ENCODE measurements around the gene GARIN5B. TPM values are rescaled to one million over a fixed set of nuclear protein-coding genes. Genes with fewer than 3 reads are reported as not detected.

GARIN5B gene
- total and polyA plus RNA-seq, 2 of the 4 experiments (the other 2 are of a cell fraction): not detected

- Histone ChIP-seq H2BK15ac (ENCODE audit: low read depth, low read length) (no peak overlapping the region), H2AFZ (replicated peaks; ENCODE audit: low read length, poor library complexity) (no peak overlapping the region), H3K14ac (replicated peaks; ENCODE audit: low read depth, low read length) (no peak overlapping the region), H3K4me2 (ENCODE audit: low read depth, low read length) (no peak overlapping the region), H3K9ac (ENCODE audit: low read depth, low read length) (no peak overlapping the region), H2BK20ac (ENCODE audit: low read depth, low read length) (no peak overlapping the region), H4K8ac (ENCODE audit: low read depth in 2 of 2, low read length in 2 of 2) (no peak overlapping the region), H3K18ac (ENCODE audit: low read depth, low read length) (no peak overlapping the region), H3K4me1 (ENCODE audit: control insufficient read depth, insufficient read depth, low read length) (no peaks in the 10 kb centered on the region), H3K27ac (ENCODE audit: insufficient read depth, low read length) (no peak overlapping the region), H3K4ac (ENCODE audit: low read depth, low read length) (no peak overlapping the region), H2BK120ac (ENCODE audit: low read depth, low read length) (no peak overlapping the region), H4K91ac (ENCODE audit: insufficient read depth, low read depth, low read length) (no peak overlapping the region), H3K36me3 (ENCODE audit: control insufficient read depth, insufficient read depth, low read length) (peaks cover 48% of the 10 kb centered on the region), H3K27me3 (ENCODE audit: control insufficient read depth, insufficient read depth, low read length) (no peaks in the 10 kb centered on the region), H4K5ac (ENCODE audit: low read depth, low read length) (no peak overlapping the region), H3K9me1 (ENCODE audit: insufficient read depth, low read length) (no peaks in the 10 kb centered on the region), H2AK9ac (replicated peaks; ENCODE audit: low read depth, low read length, poor library complexity) (no peak overlapping the region), H3K79me1 (ENCODE audit: low read depth in 1 of 2, low read length in 2 of 2) (no peaks in the 10 kb centered on the region), H3K23ac (ENCODE audit: low read depth, low read length) (no peak overlapping the region), H2BK5ac (ENCODE audit: low read depth, low read length, poor library complexity, severe bottlenecking) (no peak overlapping the region), H3K9me3 (ENCODE audit: control insufficient read depth, insufficient read depth, low read length) (no peaks in the 10 kb centered on the region; the same call in 1 of the 2 replicates), H3K4me3 (ENCODE audit: insufficient read depth, low read depth, low read length) (no peak overlapping the region), H2AK5ac (ENCODE audit: low read depth, low read length) (no peak overlapping the region), H3K56ac (ENCODE audit: extremely low read depth, insufficient read depth, low read length) (no peak overlapping the region), H4K20me1 (ENCODE audit: insufficient read depth, low read length) (no peaks in the 10 kb centered on the region)
- CTCF ChIA-PET: no interaction called here
- dilution Hi-C loops (cut with HindIII; ENCODE audit: low sequenced_read_pairs, unreplicated experiment): no loop called here
- BruUV-seq (replicated peaks): no TSS peak
- intact Hi-C loops (cut with micrococcal nuclease): loop anchor here (5.0 kb wide), 1 partner anchor 82 kb away; the partner anchor contains the start of gene RPL28
- no peak for ATAC-seq (ENCODE audit: low read depth)
- no peak for DNase-seq
- in situ Hi-C loops (cut with MboI; ENCODE audit: low sequenced_read_pairs): no loop called here
- POLR2A ChIA-PET (ENCODE audit: unreplicated experiment): no interaction called here
- 95% methylated on average over 4 of the region's 14 CpGs; no CpG with 5 or more reads in 1 of the 2 experiments for WGBS, 2 experiments (ENCODE audit: extremely low coverage in 2 of 2, insufficient read length in 1 of 2)
- TF ChIP-seq MAZ (IDR thresholded peaks at IDR 0.05; ENCODE audit: borderline replicate concordance, low read depth, low read length) (no peak), POLR2A (IDR thresholded peaks at IDR 0.05; ENCODE audit: low read depth, low read length) (no peak), FOS (IDR thresholded peaks at IDR 0.05; ENCODE audit: low read depth, low read length) (no peak), CTCF (conservative IDR thresholded peaks at IDR 0.05; ENCODE audit: low read depth, low read length) (no peak), CEBPB (IDR thresholded peaks at IDR 0.05; ENCODE audit: low read depth, low read length) (no peak), SMC3 (IDR thresholded peaks at IDR 0.05; ENCODE audit: low read depth, low read length) (no peak), BHLHE40 (IDR thresholded peaks at IDR 0.05; ENCODE audit: low read depth, low read length) (no peak), NFE2L2 (IDR thresholded peaks at IDR 0.05; ENCODE audit: low read depth, low read length) (no peak), RCOR1 (IDR thresholded peaks at IDR 0.05; ENCODE audit: insufficient replicate concordance, low read length) (no peak), RFX5 (IDR thresholded peaks at IDR 0.05; ENCODE audit: low read depth, low read length) (no peak), USF2 (IDR thresholded peaks at IDR 0.05; ENCODE audit: low read depth, low read length) (no peak), CHD1 (IDR thresholded peaks at IDR 0.05; ENCODE audit: low read depth, low read length) (no peak), MAFK (IDR thresholded peaks at IDR 0.05; ENCODE audit: low read depth, low read length) (no peak)
- TF ChIP-seq, protein P1, sequence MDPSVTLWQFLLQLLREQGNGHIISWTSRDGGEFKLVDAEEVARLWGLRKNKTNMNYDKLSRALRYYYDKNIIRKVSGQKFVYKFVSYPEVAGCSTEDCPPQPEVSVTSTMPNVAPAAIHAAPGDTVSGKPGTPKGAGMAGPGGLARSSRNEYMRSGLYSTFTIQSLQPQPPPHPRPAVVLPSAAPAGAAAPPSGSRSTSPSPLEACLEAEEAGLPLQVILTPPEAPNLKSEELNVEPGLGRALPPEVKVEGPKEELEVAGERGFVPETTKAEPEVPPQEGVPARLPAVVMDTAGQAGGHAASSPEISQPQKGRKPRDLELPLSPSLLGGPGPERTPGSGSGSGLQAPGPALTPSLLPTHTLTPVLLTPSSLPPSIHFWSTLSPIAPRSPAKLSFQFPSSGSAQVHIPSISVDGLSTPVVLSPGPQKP (IDR thresholded peaks at IDR 0.05; ENCODE audit: borderline replicate concordance, low read depth, low read length): no peak
These were observed 58.1 kb downstream of the GARIN5B start for GRCh38 chr19:55304980-55305379.
